HL-60/S4 (cell line): ENCODE results near the gene ZNF618.

Experiments
- in situ Hi-C: fragments of 300-500 bp; cut with MboI; formaldehyde crosslinking; loops from 2 replicates; pipeline ENCODE4 v1.14.3; 2022; ENCODE audit warnings: low sequenced_read_pairs

Gene ZNF618

DNA sequence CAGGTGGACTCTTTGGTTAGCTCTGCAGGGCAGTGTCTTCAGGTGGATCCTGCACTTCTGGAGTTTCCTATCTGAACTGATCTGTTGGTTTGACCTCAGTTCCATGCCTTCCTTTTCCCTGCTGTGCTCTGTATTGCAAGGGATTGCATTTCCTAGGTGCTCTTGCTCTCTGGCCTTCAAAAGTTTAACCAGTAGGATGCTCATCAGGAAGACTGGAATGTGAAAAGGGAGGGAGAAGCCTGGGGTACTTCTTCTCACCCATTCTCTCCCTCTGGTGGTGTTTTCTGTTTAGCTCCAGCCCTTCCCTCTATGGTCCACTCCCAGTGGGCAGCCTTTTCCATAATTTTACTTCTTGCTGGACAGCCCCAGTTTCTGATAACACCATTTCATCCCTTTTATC lies 78.5 kb downstream of the ZNF618 start:
- in situ Hi-C loops = no loop called here

DNA sequence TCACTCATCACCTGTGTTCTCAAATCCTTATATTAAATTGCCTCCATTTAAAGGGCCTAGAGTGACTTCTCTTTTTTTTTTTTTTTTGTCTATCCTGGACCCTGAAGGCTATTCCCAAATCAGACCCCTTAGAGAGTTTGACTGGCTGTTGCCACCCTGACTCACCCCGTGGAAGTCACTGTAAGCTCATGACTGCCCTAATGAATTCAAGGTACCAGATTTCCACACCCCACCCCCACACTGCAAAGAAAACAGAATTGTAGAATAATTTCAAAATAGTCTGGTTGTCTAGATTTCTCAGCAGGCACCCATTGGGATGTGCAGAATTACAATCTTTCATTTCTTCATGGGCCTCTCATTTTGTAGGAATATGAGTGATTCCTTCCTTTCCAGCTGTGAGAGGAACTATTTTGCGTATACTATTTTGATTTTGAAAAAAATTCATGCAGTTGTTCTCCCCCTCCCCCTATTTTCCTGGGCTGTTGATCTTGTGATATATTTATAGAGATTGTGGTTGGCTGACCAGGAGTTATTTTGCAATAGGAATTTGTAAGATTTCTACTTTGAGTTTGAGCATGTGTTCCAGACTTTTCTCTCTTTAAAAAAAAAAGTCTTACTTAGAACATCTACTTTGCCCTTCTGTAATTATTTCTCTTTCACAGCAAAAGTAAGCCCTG lies 79.1 kb downstream of the ZNF618 start:
- in situ Hi-C loops = no loop called here

DNA sequence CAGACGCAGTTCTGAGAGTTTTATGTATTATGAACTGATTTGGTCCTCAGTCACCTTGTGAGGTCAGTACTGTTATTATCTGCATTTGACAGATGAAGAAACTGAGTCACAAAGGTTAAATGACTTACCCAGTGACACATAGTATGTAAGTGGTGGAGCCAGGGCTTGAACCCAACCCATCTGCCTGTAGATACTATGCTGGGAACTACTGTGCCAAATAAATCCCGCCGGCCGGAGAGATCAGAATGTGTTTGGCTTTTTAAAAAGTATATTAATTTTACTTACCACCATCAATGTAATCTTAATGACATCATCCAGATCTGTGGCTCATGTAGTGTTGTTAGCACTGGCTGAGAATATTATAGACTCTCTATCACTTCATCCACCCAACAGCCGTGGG lies 80.8 kb downstream of the ZNF618 start:
- in situ Hi-C loops = no loop called here

DNA sequence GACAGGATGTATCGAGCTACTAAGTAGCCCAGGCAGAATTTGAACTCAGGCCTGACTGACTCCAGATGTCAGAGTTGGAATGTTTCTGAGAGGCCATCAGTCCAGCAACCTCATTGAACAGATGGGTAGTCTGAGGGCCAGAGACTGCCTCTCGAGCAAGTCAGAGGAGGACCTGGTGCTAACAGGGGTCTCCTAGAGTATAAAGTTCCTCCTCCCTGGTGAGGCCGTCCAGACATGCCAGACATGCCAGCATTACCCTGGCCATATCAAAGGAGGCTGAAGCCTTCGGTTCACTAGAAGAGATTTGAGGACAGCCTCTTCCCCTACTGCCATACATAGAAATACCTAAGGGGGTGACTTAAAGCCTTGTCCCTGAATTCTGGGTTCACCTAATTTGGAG lies 81.2 kb downstream of the ZNF618 start:
- in situ Hi-C loops = no loop called here

DNA sequence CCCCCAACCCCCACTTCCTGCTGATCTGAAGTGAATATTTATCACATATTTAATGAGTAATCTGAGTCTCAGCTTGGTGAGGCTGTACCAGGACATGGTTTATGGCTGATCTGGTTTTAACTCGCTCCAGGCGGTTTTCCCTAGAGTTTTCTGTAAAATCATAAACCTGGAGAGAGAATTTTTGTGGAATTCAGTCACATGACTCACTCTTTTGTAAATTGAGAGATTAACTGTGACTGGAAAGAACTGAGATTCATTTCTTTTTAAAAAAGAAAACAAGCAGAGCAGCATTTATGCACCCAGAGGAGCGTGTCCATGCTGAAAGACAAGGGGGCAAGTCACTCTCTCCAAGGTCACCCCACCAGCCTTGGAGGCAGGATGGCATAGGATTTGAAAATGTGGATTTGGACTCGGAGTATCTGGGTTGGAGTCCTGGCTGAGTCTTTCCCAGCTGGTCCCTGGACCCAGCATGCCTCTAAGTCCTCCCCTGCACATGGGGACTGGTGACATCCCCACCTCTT lies 81.8 kb downstream of the ZNF618 start:
- in situ Hi-C loops = no loop called here

DNA sequence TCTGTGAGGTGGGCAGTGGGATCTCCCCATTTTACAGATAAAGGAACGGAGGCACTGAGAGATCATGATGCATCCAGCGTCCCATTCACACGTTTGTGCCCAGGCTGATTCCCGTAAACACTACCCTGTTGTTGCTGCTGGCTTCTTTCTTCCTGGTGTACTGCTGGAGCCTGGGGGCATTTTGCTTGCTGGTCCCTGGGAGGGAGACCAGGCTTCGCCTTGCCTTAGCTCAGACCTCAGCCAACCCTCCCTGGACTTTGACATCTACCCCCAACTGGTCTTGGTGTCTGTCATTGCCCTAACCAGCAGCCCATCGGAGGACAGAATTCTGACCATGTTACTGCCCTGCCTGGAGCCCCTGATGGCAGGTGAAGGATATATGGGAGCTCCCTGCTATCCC lies 82.4 kb downstream of the ZNF618 start:
- in situ Hi-C loops = no loop called here

DNA sequence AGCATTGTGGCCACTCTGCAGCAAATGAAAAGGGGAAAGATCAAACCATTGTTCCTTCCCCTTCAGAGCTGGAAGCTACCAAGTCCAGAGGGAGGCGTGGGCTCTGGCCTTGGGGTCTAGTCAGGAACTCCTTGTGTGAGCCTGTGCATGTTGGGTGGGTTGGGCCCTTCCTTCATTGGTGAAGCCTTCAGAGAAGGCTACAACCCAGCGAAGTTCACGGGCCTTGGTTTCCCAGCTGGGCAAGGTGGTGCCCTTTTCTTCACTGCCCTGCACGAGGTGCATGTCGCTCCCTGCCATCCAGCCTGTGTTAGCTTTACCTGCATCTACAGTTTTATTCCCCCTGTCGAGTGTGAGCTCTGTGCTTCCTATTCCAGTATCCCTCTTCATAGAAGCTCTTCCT lies 84.7 kb downstream of the ZNF618 start:
- in situ Hi-C loops = no loop called here

DNA sequence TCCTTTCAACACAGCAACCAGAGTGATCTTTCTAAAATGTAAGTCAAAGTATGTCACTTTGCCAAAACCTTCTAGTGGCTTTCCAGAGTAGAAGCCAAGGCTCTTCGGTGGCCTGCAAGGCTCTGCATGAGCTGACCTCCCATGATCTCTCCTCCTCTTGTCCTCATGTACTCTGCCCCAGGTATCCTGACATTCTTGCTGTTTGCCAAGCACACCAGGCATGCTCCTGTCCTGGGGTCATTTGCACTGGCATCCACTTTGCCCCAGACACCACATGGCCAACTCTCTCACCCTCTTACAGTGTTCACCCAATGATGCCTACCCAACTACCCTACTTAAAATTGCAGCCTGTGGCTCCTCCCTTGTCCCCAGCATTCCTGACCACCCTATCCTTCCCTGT lies 86.3 kb downstream of the ZNF618 start:
- in situ Hi-C loops = no loop called here

DNA sequence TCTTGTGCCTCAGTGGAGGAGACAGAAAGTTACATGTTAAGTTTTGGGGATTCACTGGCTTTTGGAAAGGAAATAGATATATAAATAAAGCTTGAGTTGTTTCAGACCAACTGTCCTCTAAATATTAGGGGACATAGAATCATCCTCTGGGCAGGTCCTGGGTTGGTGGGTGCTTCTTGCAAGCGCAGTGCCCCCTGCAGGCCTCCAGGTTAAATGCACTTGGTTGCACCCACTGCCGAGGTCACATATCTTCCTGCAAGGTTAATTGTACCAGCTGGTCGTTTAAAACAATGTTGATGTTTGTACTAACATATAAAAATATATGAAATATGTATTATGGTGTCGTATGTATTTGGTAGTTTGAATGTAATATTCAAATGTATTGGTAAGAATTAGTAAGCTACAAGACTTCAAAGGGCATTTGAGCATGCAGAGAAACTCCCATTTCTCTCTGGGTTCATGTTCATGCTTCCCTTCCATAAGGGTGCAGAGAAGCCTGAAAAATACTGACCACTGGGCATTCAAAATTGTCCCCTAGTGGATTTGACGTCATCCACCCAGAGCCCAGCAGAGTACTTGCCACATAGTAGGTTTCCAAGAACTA lies 87.0 kb downstream of the ZNF618 start:
- in situ Hi-C loops = no loop called here

DNA sequence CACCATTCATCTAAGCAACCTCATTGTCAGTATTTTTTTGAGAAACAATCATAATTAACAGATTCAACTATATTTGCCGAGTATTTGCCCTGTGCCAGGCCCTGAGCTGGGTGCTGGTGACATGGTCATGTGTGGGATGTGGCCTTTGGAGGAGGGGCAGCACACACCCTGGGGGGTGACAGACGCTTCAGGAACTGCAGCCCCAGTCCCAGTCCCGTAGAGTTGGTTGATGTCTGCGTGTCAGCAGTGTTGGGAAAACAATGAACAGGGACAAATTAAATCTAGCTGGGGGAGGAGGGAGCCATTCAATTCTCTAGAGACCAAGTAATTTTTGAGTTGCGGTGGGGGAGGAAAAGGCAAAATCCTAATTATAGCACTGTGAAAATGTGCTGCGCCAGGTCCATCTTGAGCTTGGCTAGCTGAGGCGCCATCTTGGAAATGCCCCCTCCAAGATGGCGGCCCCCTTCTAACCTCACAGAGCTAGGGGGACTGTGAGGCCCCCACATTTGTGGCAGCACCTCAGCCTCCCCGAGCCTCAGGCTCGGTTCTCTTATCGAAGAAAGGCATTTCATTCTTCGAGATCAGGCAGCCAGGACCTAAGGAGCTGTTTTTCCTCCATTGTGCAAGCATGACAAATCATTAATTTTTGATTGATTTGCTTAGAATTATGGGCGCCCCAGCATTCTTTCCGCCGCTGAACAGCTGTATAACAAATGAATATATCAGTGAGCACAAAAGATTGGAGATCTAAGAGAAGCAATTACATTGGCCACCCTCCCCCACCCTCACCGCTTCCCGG lies 87.8 kb downstream of the ZNF618 start:
- in situ Hi-C loops = no loop called here

DNA sequence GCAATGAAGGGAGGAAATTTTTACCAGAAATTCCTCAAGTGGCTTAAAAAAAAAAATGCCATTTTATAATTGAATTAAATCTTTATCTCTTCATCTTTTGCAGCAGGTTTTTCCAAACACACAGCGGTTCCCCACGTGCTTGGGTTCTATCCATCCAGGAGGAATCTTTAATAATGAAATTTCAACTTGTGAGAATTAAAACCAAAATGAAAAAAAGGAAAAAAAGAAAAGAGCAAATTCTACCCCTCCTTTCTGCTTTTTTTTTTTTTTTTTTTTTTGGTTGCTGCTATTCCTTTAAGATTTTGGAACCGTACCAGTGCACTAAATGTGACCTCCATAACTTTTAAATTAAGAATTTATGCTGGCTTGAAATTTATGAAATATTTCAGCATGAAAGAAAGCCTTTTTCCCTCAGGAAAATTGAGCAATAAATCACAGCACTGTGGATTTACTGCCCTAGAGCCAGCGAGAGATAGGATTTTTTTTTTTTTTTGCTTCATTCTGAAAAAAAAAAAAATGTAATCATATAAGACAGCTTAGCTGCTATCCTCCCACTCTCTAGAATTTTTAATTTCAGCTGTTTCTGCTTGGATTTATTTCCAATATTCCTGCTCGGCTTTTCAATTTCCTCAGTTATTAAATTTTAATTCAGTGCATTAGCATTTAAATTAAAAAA lies 88.5 kb downstream of the ZNF618 start:
- in situ Hi-C loops = no loop called here

DNA sequence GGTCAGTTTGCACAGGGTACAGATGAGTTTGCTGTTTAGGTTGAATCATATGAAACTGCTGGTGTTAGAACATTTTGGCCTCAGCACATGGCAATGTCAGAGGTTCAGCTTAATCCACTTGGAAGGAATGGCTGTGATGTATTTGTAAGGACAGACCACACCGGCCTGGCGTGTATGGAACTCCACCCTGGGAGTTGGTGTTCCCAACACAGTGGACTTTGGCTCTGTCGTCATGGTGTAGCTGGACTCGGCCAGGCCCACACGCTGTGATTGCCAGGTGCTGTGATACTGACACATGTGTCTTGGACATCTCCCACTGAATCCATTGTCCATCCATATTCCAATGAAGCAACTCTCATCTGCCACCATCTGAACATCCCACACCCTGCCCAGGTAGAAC lies 90.3 kb downstream of the ZNF618 start:
- in situ Hi-C loops = no loop called here

DNA sequence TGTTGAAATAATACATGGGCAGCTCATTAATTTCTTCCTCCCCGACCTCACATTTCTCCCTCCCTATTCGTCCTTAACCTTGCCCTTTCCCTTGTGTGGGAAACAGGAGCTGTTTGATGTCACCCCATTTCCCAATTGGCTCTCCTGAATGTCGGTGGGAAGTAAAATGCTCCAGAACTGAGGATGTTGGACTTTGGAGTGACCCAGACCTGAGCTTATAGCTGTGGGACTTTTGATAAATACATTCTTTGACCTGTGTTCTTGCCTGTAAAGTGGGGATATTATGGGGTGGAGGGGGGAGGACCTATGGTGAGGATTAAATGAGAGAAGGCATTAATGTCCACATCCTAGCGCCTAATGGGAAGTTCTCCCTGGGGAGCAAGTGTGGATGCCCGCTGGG lies 91.3 kb downstream of the ZNF618 start:
- in situ Hi-C loops = no loop called here

DNA sequence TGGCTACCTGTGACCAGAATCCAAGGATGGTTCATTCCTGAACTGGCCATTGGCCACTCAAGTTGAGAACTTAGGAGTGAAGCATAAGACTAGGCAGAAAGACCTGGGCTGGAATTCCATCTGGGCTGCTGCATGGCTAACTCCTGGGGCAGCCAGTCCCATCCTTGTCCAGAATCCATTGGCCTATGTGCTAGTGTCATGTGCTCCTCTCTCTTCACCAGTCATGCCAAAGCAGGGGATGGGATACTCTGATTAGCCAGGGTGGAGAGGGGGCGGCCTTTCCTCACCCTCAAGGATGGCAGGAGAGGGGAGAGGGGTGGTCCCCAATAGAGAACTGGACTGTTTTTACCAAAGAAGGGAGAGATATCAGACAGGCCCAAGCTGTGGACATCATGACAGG lies 93.2 kb downstream of the ZNF618 start:
- in situ Hi-C loops = no loop called here

DNA sequence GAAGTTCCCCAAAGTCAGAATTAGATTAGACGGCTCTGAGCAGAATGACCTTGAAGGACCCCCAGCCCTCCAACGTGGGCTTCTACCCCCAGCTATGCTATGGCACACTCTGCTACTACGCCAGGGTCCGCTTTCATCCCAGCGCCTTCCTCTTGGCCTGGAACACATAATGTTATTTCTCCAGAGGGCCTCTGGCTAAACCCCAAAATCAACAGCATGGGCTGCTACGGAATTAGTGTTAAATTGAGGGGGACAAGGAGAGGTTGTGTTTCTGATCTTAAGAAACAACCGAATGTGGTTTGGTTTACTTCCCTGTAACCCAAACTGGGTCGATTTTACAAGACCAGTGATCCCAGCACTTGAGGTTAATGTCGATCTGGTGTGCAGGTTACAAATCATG lies 97.1 kb downstream of the ZNF618 start:
- in situ Hi-C loops = no loop called here

DNA sequence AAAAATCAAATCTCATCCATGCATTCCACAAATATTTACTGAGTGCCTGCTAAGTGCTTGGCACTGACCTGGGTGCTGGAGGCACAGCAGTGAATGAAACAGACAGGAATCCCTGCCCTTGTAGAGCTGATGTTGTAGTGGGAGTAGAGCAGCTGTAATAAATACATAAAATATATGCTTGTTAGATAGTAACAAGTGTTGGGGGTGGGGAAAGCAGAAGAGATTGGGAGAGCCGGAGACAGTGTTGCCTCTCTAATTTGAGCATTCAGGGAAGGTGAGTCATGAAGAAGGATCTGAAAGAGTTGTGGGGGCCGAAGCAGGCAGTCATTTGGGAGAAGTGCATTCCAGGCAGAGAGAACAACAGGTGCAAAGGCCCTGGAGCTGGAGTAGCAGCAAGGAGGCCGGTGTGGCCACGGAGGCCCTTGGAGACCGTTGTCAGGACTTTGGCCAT lies 97.9 kb downstream of the ZNF618 start:
- in situ Hi-C loops = no loop called here

DNA sequence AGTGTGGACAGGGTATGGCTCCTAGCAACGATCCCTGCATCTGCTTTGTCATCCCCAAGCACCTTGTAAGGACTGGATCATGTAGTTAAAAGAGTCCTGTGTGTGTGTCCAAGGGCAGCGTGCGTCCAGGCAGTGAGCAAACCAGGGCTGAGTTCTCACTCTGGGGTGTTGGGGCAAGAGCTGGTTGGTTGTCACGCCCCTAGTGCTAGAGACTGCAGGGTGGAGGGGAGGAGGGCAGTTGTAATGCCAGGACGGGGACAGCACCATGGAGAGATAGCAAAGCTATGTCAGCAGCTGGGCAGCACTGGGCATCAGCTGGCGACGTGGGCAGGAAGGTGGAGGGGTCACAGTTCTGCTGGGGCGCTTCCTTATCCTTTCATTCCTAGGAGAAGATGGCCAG lies 100.8 kb downstream of the ZNF618 start:
- in situ Hi-C loops = no loop called here

DNA sequence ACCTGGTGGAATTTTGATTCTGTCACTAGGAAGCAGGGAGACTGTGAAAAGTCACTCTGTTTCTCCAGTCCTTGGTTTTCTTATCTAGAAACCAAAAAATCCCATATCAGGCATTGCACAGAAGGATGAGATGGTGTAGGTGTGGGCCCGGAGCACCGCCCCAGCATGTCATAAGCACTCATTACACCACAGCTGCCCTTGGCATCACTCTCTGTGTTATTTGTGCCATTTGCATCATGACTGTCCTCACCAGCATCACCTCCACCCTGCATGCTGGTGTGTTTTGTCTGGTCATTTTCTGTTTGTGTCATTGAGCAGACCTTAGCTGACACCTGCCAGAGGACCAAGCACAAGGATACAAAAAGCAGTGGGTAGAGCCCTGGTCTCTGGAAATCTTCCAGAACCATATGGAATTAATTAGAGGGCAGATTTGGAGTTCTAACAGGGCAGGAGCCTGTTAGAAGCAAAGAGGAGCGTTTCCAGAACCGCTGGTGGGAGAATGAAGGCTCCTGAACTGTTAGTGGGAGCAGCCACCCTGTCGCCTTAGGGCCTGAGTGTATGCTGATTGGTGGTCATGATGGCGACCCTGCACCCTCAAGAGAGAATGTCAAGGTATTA lies 102.7 kb downstream of the ZNF618 start:
- in situ Hi-C loops = no loop called here

DNA sequence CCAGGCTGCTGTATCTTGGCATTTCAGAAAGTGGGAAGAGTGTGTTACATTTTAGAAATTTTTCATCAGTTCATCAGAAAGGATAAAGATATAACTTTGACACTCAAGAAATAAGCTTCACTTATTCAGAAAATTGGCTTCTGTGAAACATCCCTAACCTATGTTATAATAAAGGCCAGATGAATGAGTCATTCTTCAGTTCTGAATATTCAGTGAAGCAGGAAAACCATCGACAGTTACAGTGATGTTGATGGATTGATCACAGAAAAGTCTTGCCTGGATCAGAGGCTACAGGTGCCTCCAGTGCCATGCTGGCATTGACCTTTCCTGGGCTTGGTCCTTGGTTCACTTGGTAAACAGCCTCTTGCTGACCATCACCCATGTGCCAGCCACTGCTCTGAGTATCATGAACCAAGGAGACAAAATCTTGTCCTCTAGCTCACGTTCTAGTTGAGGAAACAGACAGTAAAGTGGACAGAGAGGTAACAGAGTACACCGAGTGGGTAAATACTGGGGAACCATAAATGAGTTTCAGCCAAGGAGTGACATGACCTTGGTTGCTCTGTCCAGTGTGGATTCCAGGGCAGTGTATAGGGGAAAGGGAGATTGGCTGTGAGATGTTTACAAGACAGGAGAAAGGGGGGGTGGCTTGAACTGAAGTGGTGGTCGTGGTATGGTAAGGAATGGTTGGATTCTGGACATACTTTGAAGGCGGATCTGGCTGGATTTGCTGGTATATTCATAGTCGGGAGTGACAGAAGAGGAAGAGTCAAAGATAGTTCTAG lies 103.4 kb downstream of the ZNF618 start:
- in situ Hi-C loops = no loop called here
